ENCODE results near the gene ABHD5. TPM values are rescaled to one million over a fixed set of nuclear protein-coding genes. Genes with fewer than 3 reads are reported as not detected.
"Not testable (repeated sequence)": the region's sequence is repeated elsewhere in the genome, so short reads cannot be mapped to it uniquely, and the experiment has no call there.

Gene ABHD5
- total RNA-seq = 19.0 and 19.5 TPM in 2 replicates

DNA sequence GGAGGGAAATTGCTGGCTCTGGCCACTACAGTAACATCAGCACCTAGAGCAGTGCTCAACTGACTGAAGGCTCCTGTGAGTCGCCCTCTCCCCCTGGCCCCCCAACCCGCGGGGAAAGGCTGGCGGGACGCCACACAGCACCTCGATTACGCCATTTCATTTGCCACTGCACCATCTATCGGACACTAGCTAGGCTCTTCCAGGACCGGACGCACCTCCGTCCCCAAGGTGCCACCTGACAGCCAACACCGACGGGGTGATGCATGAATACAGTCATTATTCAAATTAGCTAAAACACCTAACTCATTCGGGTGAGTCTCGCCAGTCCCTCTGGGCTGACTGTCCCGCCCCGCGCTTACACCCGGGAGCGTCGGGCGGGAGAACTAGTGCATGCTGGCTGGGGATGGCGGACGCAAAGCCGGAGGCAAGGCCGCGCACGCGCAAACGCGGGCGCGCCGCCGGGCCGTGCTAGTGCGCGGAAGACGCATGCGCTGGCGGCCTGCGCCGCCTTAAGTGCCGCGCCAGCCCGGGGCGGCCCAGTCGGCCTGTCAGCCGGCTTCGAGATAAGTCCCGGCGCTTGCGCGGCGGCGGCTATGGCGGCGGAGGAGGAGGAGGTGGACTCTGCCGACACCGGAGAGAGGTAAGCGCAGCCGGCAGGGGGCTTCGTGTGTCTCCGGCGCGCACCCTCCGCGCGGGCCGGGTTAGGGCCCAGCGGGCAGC, at the start of gene ABHD5:
ABHD5 (plus strand) TSS at position 539 of the 720 bp plus-strand sequence; CDS start at position 594, 55 bp downstream.
- intact Hi-C loops (cut with micrococcal nuclease) = loop anchor here (1.0 to 5.0 kb wide), 5 partner anchors 67 to 1072 kb away; partner anchors contain the start of genes ANO10, KIAA1143, KIF15 and POMGNT2
- Mint-ChIP-seq H3K27ac (peak within 1 kb of the TSS; percentile 91), H3K27me3 (peaks cover 8% of the 10 kb centered on the region), H3K4me3 (peak within 1 kb of the TSS; percentile 88), H3K4me1 (peaks cover 28% of the 10 kb centered on the region), H3K9me3 (peaks cover 3% of the 10 kb centered on the region), H3K36me3 (ENCODE audit: low read depth) (peaks cover 3% of the 10 kb centered on the region)
- DNase-seq = peak; percentile 98

DNA sequence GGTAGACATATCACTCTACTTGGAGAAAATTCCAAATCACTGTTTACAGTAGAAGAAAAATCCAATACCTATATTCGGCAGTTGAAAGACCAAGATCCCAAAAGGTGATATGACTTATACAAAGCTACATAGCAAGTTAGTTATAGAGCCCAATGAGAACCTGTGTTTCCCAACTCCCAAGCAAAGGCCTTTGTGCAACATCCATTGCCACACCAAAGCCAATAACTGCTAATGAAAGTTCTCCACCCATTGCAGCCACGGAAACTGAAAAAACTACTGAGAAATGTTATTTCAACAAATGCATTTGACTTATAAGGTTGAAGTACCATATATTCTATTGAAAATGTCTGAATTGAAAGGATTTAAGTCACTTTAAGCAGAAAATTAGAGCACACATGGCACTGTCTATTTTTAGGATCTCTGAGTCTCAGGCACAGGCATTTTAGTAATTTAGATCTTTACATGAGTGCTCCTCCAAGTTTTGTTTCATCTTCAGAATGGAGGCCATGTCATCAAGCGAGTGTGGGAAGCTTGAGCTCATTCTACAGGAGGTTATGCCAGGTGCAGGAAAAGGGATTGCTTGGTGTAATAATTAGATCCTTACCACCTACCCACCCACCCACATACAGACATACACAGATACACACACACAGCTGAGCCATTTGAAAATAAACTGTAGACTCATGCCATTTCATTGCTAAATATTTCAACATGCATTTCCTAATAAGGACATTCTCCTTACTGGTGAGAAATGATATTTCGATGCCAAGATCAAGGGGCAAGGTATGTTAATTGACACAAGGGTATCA, 49.2 kb upstream of the ABHD5 start:
- Mint-ChIP-seq H3K27ac (no peak overlapping the region), H3K4me3 (no peak overlapping the region), H3K36me3 (ENCODE audit: low read depth) (no peaks in the 10 kb centered on the region), H3K4me1 (peaks cover 5% of the 10 kb centered on the region), H3K27me3 (peaks cover 9% of the 10 kb centered on the region), H3K9me3 (no peaks in the 10 kb centered on the region)
- intact Hi-C loops (cut with micrococcal nuclease) = no loop called here
- DNase-seq = no peak

DNA sequence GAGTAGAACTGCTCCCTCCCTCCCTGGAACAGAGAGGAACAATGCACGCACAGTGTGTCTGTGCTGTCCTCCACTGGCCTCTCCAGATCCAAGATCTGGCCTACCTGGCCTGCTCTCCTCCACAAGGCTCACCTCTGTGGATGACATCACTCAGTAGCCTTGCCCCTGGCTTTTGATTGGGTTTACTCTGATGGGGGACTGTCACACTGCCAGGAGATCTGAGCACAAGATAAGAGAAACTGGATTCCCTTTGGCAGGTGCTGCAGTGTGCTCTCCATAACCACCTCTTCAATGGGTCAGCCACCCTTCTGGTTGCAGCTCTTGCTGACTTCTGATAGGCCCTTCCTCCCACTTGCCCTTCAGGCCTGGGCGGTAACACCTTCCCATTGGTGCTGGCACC, 46.3 kb upstream of the ABHD5 start:
- DNase-seq = no peak
- Mint-ChIP-seq H3K27me3 (peaks cover 8% of the 10 kb centered on the region), H3K36me3 (ENCODE audit: low read depth) (no peaks in the 10 kb centered on the region), H3K27ac (no peak overlapping the region), H3K4me3 (no peak overlapping the region), H3K9me3 (no peaks in the 10 kb centered on the region), H3K4me1 (no peaks in the 10 kb centered on the region)
- intact Hi-C loops (cut with micrococcal nuclease) = no loop called here

DNA sequence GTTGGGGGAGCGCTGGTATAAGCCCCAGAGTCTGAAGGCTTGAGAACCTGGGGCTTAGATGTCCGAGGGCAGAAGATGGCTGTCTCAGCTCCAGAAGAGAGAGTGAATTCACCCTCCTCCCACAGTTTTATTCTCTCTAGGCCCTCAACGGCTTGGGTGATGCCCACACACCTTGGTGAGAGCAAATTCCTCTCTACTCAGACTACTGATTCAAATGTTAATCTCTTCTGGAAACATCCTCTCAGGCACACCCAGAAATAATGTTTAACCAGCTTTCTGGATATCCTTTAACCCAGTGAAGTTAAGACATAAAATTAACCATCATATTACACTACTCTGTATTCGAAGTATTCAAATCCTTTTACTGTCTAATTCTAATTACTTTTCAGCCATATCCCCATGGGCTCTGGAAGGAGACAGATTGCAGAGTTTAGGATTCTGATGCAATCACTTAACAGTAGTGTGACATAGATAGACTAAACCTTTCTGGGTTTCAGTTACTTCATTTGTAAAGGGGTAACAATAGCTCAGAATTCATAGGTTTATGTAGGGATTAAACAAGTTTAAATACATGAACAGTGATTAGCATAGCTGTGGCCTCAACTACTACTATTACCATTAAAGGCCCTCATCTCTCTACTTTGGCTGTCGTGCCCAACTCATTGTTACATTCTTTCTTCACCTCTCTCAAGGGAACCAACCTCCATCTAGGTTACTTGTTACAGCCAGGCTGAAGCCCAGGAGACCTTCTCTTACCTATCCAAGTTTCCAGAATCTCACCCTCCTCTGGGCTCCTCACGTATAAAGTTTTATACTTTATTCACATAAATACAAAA, 43.2 kb upstream of the ABHD5 start:
- H3K4me1 Mint-ChIP-seq = no peaks in the 10 kb centered on the region
- H3K27me3 Mint-ChIP-seq = peaks cover 6% of the 10 kb centered on the region
- H3K36me3 Mint-ChIP-seq (ENCODE audit: low read depth) = no peaks in the 10 kb centered on the region
- no peak for DNase-seq
- no peaks in the 10 kb centered on the region for H3K9me3 Mint-ChIP-seq
- intact Hi-C loops (cut with micrococcal nuclease) = no loop called here
- no peak overlapping the region for H3K4me3 Mint-ChIP-seq
- no peak overlapping the region for H3K27ac Mint-ChIP-seq

DNA sequence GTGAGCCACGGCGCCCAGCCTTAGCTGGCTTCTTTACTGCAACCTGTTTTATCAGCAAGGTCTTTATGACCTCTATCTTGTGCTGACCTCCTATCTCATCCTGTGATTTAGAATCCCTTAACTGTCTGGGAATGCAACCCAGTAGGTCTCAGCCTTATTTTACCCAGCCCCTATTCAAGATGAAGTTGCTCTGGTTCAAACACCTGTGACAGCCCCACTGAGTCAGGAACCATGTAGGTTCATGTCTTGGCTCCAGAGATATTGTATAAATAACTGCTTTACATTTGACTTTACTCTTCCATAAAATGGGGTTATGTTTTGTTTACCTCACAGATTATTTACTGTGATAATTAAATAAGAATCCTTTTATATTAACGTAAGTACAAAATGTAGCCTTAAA, 41.8 kb upstream of the ABHD5 start:
- Mint-ChIP-seq H3K4me1 (no peaks in the 10 kb centered on the region), H3K27me3 (peaks cover 8% of the 10 kb centered on the region), H3K4me3 (no peak overlapping the region), H3K9me3 (no peaks in the 10 kb centered on the region), H3K27ac (no peak overlapping the region), H3K36me3 (ENCODE audit: low read depth) (no peaks in the 10 kb centered on the region)
- no peak for DNase-seq
- intact Hi-C loops (cut with micrococcal nuclease) = no loop called here

DNA sequence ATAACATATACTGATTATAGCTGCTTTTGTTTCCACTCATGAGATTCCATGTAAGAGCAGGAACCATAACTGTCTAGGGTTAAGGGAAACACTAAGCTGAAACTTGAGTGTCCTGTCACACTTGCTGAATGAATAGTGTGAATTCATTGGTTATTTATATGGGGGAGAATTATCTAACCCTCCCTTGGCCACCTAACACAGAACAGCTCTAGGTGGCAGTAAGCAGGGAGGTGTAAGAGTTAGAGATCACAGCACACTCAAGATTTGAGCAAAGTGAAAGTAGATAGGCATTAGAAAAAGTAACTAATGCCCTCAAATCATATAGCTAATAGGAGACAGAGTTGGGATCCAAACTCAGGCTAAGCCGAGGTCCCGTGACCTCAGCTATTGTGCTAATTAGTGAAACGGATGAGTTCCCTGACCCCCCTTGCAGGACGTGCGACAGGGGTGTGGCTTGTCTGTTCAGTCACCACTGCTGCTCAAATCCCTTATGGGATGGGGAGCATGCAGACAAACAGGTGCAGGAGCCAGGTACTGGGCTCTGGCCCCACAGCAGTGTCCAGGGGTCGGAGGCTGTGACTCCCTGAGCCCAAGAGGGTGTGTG, 41.3 kb upstream of the ABHD5 start:
- no peak overlapping the region for H3K4me3 Mint-ChIP-seq
- no peak overlapping the region for H3K27ac Mint-ChIP-seq
- H3K4me1 Mint-ChIP-seq = no peaks in the 10 kb centered on the region
- intact Hi-C loops (cut with micrococcal nuclease) = no loop called here
- H3K27me3 Mint-ChIP-seq = peaks cover 8% of the 10 kb centered on the region
- H3K9me3 Mint-ChIP-seq = no peaks in the 10 kb centered on the region
- no peak for DNase-seq
- no peaks in the 10 kb centered on the region for H3K36me3 Mint-ChIP-seq (ENCODE audit: low read depth)

DNA sequence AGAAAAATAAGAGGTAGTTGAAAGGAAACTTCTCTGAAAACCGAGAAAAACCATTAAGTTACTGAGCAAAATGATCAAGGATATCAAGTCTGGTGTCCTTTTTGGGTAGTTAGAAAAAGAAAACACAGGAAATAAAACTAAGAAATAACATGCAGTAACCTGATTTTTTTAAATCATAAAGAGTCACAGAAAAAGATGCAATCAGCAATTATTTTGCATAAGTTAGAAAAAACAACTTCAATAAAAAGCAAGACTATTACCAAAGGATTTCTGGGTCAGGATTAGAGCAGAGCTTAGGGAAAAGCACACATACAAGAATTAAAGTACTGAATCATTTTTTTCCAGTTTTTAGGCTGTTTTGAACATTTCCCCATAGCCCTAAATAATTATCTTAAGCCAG, 40.4 kb upstream of the ABHD5 start:
- intact Hi-C loops (cut with micrococcal nuclease) = no loop called here
- no peaks in the 10 kb centered on the region for H3K4me1 Mint-ChIP-seq
- H3K27me3 Mint-ChIP-seq = peaks cover 8% of the 10 kb centered on the region
- H3K4me3 Mint-ChIP-seq = no peak overlapping the region
- H3K36me3 Mint-ChIP-seq (ENCODE audit: low read depth) = no peaks in the 10 kb centered on the region
- DNase-seq = no peak
- no peaks in the 10 kb centered on the region for H3K9me3 Mint-ChIP-seq
- H3K27ac Mint-ChIP-seq = no peak overlapping the region

DNA sequence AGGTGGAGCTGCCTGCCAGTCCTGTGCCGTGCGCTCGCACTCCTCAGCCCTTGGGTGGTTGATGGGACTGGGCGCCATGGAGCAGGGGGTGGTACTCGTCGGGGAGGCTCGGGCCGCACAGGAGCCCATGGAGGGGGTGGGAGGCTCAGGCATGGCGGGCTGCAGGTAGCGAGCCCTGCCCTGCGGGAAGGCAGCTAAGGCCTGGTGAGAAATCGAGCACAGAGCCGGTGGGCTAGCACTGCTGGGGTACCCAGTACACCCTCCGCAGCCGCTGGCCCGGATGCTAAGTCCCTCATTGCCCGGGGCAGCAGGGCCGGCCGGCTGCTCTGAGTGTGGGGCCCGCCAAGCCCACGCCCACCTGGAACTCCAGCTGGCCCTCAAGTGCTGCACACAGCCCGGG, 34.3 kb upstream of the ABHD5 start:
- intact Hi-C loops (cut with micrococcal nuclease); H3K4me3 Mint-ChIP-seq; H3K4me1 Mint-ChIP-seq; H3K27me3 Mint-ChIP-seq; DNase-seq; H3K36me3 Mint-ChIP-seq (ENCODE audit: low read depth); H3K27ac Mint-ChIP-seq; H3K9me3 Mint-ChIP-seq: not testable (repeated sequence)

DNA sequence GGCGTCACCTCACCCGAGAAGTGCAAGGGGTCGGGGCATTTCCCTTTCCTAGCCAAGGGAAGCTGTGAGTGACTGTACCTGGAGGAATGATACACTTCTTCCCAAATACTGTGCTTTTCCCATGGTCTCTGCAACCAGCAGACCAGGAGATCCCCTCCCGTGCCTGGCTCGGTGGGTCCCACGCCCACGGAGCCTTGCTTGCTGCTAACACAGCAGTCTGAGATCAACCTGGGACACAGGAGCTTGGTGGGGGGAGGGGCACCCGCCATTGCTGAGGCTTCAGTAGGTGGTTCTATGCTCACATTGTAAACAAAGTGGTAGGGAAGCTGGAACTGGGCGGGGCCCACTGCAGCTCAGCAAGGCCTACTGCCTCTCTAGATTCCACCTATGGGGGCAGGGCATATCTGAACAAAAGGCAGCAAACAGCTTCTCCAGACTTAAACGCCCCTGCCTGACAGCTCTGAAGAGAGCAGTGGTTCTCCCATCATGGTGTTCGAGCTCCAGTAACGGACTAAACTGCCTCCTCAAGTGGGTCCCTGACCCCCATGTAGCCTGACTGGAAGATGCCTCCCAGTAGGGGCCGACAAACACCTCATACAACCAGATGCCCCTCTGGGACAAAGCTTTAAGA, 31.4 kb upstream of the ABHD5 start:
- no peak for DNase-seq
- intact Hi-C loops (cut with micrococcal nuclease) = no loop called here
- H3K36me3 Mint-ChIP-seq (ENCODE audit: low read depth) = no peaks in the 10 kb centered on the region
- no peak overlapping the region for H3K4me3 Mint-ChIP-seq
- no peaks in the 10 kb centered on the region for H3K4me1 Mint-ChIP-seq
- H3K9me3 Mint-ChIP-seq = peaks cover 22% of the 10 kb centered on the region
- peaks cover 12% of the 10 kb centered on the region for H3K27me3 Mint-ChIP-seq
- H3K27ac Mint-ChIP-seq = no peak overlapping the region

DNA sequence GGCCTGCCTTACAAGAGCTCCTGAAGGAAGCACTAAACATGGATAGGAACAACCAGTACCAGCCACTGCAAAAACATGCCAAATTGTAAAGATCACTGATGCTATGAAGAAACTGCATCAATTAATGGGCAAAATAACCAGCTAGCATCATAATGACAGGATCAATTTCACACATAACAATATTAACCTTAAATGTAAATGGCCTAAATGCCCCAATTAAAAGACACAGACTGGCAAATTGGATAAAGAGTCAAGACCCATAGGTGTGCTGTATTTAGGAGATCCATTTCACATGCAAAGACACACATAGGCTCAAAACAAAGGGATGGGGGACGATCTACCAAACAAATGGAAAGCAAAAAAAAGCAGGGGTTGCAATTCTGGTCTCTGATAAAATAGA, 29.4 kb upstream of the ABHD5 start:
- intact Hi-C loops (cut with micrococcal nuclease) = not testable (repeated sequence)

DNA sequence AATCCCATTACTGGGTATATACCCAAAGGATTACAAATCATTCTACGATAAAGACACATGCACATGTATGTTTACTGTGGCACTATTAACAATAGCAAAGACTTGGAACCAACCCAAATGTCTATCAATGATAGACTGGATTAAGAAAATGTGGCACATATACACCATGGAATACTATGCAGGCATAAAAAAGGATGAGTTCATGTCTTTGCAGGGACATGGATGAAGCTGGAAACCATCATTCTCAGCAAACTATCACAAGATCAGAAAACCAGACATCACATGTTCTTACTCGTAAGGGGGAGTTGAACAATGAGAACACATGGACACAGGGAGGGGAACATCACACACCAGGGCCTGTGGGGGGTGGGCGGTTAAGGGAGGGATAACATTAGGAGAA, 25.7 kb upstream of the ABHD5 start:
- intact Hi-C loops (cut with micrococcal nuclease); H3K4me3 Mint-ChIP-seq; H3K27ac Mint-ChIP-seq; DNase-seq; H3K4me1 Mint-ChIP-seq; H3K36me3 Mint-ChIP-seq (ENCODE audit: low read depth): not testable (repeated sequence)
- H3K27me3 Mint-ChIP-seq = peaks cover 27% of the 10 kb centered on the region
- peaks cover 25% of the 10 kb centered on the region for H3K9me3 Mint-ChIP-seq

More for the DNA sequence above, 29.4 kb upstream of the ABHD5 start:
- Mint-ChIP-seq H3K27me3 (peaks cover 17% of the 10 kb centered on the region), H3K9me3 (peaks cover 25% of the 10 kb centered on the region)
- not testable (repeated sequence) for H3K4me1 Mint-ChIP-seq; H3K4me3 Mint-ChIP-seq; DNase-seq; H3K36me3 Mint-ChIP-seq (ENCODE audit: low read depth); H3K27ac Mint-ChIP-seq

DNA sequence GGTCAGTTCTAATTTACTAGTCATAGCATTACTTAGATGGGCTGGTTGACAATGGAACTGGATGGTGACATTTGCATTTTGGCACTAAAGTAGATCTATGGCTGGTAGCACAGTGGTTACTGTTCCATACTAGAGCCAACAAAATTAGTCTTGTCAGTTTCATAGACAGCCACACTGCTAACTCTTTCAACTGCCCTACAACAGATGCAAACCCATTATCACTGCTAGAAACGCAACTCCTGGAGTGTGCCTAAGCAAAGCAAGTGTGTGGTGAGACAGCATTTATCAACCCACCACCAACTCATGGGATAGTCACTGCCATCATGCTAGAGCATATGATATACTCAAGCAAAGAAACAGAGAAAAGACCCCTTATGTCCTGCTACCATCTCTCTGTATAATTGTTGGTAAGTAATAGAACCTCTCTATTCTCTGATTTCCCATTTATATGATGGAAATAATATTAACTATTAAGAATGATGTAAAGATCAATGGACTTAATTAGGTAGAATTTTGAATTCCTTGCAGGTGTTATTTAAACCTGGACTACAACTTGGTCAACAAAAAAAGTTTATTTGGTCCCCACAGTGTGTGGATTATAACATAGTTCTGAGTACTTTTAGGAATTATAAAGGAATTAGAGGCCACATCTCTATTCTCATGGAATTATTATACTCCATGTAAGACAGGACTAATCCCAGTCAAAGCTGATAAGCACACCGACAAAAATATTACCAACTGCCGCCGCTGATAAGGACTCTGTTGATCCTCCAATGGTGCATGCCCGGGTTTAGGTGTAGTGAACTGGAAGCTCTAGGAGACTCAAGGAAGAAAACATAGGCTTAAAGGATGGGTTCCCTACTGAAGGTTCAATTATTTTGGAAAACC, 19.9 kb upstream of the ABHD5 start:
- no peaks in the 10 kb centered on the region for H3K4me1 Mint-ChIP-seq
- DNase-seq = no peak

More for the DNA sequence above, 19.9 kb upstream of the ABHD5 start:
- no peaks in the 10 kb centered on the region for H3K36me3 Mint-ChIP-seq (ENCODE audit: low read depth)
- no peaks in the 10 kb centered on the region for H3K9me3 Mint-ChIP-seq
- H3K27me3 Mint-ChIP-seq = peaks cover 20% of the 10 kb centered on the region
- intact Hi-C loops (cut with micrococcal nuclease) = no loop called here
- no peak overlapping the region for H3K4me3 Mint-ChIP-seq
- H3K27ac Mint-ChIP-seq = no peak overlapping the region
